Measurements from ENCODE around the gene RTP3.

- no peak for TF ChIP-seq RAD21 (IDR thresholded peaks at IDR 0.05; ENCODE audit: low read depth)
- TF ChIP-seq TAF1 (IDR thresholded peaks at IDR 0.05; ENCODE audit: low read depth), result no peak
- no peak for TF ChIP-seq EP300 (IDR thresholded peaks at IDR 0.05; ENCODE audit: borderline replicate concordance)
- TF ChIP-seq FOXM1 (IDR thresholded peaks at IDR 0.05; ENCODE audit: borderline replicate concordance, low read depth), result no peak
- no peak for TF ChIP-seq TEAD4 (IDR thresholded peaks at IDR 0.05)
- TF ChIP-seq MAX (IDR thresholded peaks at IDR 0.05), result no peak
- TF ChIP-seq REST (IDR thresholded peaks at IDR 0.05; ENCODE audit: low read depth), result no peak
- TF ChIP-seq TCF12 (IDR thresholded peaks at IDR 0.05; ENCODE audit: low read depth), result no peak
These were observed 51.7 kb downstream of the RTP3 start for GRCh38 chr3:46549408-46549904.
